DMS114 treated with DMSO at 0.1 percent for 48 hours (cell line): ENCODE results near the gene NINJ1.

Source experiments
- DNase-seq: peaks from one replicate; lab custom pipeline; 2025; ENCODE audit not compliant: unreplicated experiment; lab: John Stamatoyannopoulos, UW

Gene NINJ1

GRCh38 chr9:93134015-93134739, at the start of gene NINJ1:
NINJ1 (minus strand) TSS chr9:93134251; CDS start chr9:93134217, 34 bp downstream.
- DNase-seq: peak; percentile 13

- no peak for DNase-seq
Observed at GRCh38 chr9:93183131-93183662, 49.1 kb upstream of the NINJ1 start.

GRCh38 chr9:93182572-93182971, 48.5 kb upstream of the NINJ1 start:
- no peak for DNase-seq

GRCh38 chr9:93181672-93182435, 47.8 kb upstream of the NINJ1 start:
- no peak for DNase-seq

- DNase-seq: no peak
Observed at GRCh38 chr9:93180938-93181337, 46.9 kb upstream of the NINJ1 start.

- no peak for DNase-seq
Observed at GRCh38 chr9:93178851-93179786, 45.1 kb upstream of the NINJ1 start.

- no peak for DNase-seq
Observed at GRCh38 chr9:93177676-93178075, 43.6 kb upstream of the NINJ1 start.

- no peak for DNase-seq
Observed at GRCh38 chr9:93174976-93175375, 40.9 kb upstream of the NINJ1 start.

GRCh38 chr9:93173365-93174051, 39.5 kb upstream of the NINJ1 start:
- DNase-seq: no peak

- DNase-seq: no peak
Observed at GRCh38 chr9:93172666-93173364, 38.8 kb upstream of the NINJ1 start.

GRCh38 chr9:93171261-93171990, 37.4 kb upstream of the NINJ1 start:
- DNase-seq: no peak

- DNase-seq: no peak
Observed at GRCh38 chr9:93170571-93170970, 36.5 kb upstream of the NINJ1 start.

GRCh38 chr9:93169444-93169843, 35.4 kb upstream of the NINJ1 start:
- no peak for DNase-seq

- DNase-seq: no peak
Observed at GRCh38 chr9:93168581-93168980, 34.5 kb upstream of the NINJ1 start.

GRCh38 chr9:93167838-93168237, 33.8 kb upstream of the NINJ1 start:
- DNase-seq: no peak

- no peak for DNase-seq
Observed at GRCh38 chr9:93167185-93167584, 33.1 kb upstream of the NINJ1 start.

GRCh38 chr9:93166699-93167098, 32.6 kb upstream of the NINJ1 start:
- DNase-seq: no peak

- DNase-seq: no peak
Observed at GRCh38 chr9:93164085-93164484, 30.0 kb upstream of the NINJ1 start.
